ENCODE measurements around the gene CEP20.

Gene CEP20

GRCh38 chr16:15897834-15898254 lies 9.4 kb upstream of the CEP20 start:
- no peak for DNase-seq (ENCODE audit: low read depth)

- no peak for DNase-seq (ENCODE audit: low read depth)
Observed at GRCh38 chr16:15897121-15897780, 8.8 kb upstream of the CEP20 start.

- DNase-seq (ENCODE audit: low read depth): no peak
Observed at GRCh38 chr16:15894571-15895374, 6.4 kb upstream of the CEP20 start.

GRCh38 chr16:15891508-15891907 lies 3.1 kb upstream of the CEP20 start:
- no peak for DNase-seq (ENCODE audit: low read depth)

GRCh38 chr16:15887283-15887682 lies 1.1 kb downstream of the CEP20 start:
- no peak for DNase-seq (ENCODE audit: low read depth)

- no peak for DNase-seq (ENCODE audit: low read depth)
Observed at GRCh38 chr16:15886078-15886477, 2.3 kb downstream of the CEP20 start.

- no peak for DNase-seq (ENCODE audit: low read depth)
Observed at GRCh38 chr16:15885560-15886001, 2.8 kb downstream of the CEP20 start.

- DNase-seq (ENCODE audit: low read depth): no peak
Observed at GRCh38 chr16:15882563-15882962, 5.8 kb downstream of the CEP20 start.

GRCh38 chr16:15881794-15882379 lies 6.5 kb downstream of the CEP20 start:
- no peak for DNase-seq (ENCODE audit: low read depth)

- DNase-seq (ENCODE audit: low read depth): no peak
Observed at GRCh38 chr16:15880434-15881308, 7.7 kb downstream of the CEP20 start.

- DNase-seq (ENCODE audit: low read depth): peak; percentile 83
Observed at GRCh38 chr16:15879255-15879811, 9.1 kb downstream of the CEP20 start.

GRCh38 chr16:15876503-15876902 lies 11.9 kb downstream of the CEP20 start:
- DNase-seq (ENCODE audit: low read depth): no peak

- peak; percentile 33 for DNase-seq (ENCODE audit: low read depth)
Observed at GRCh38 chr16:15874745-15875314, 13.6 kb downstream of the CEP20 start.

- DNase-seq (ENCODE audit: low read depth): no peak
Observed at GRCh38 chr16:15873737-15874136, 14.7 kb downstream of the CEP20 start.

- DNase-seq (ENCODE audit: low read depth): no peak
Observed at GRCh38 chr16:15873301-15873700, 15.1 kb downstream of the CEP20 start.

GRCh38 chr16:15870011-15870410 lies 18.4 kb downstream of the CEP20 start:
- no peak for DNase-seq (ENCODE audit: low read depth)

- DNase-seq (ENCODE audit: low read depth): no peak
Observed at GRCh38 chr16:15866451-15866850, 22.0 kb downstream of the CEP20 start.

- no peak for DNase-seq (ENCODE audit: low read depth)
Observed at GRCh38 chr16:15865742-15866141, 22.7 kb downstream of the CEP20 start.

- DNase-seq (ENCODE audit: low read depth): no peak
Observed at GRCh38 chr16:15864939-15865338, 23.5 kb downstream of the CEP20 start.

GRCh38 chr16:15861996-15862395 lies 26.4 kb downstream of the CEP20 start:
- no peak for DNase-seq (ENCODE audit: low read depth)

- DNase-seq (ENCODE audit: low read depth): no peak
Observed at GRCh38 chr16:15858921-15859668, 29.3 kb downstream of the CEP20 start.
